ENCODE results near the gene CRYM. TPM values are rescaled to one million over a fixed set of nuclear protein-coding genes. Genes with fewer than 3 reads are reported as not detected.
A peak's percentile ranks its signal among the peaks of the same experiment; 100 is the strongest.
"Not testable (repeated sequence)": the region's sequence is repeated elsewhere in the genome, so short reads cannot be mapped to it uniquely, and the experiment has no call there.

Gene CRYM
- total RNA-seq, 2 donors from 2014 or later: not detected

- Mint-ChIP-seq H3K27me3 (peaks cover 43 to 66% of the 10 kb centered on the region in 2 donors), H3K27ac (no peak overlapping the region), H3K4me3 (peak overlapping the region; percentile 86), H3K9me3 (no peaks in the 10 kb centered on the region), H3K4me1 (ENCODE audit: low read depth in 2 of 2) (peaks cover 17% of the 10 kb centered on the region in 2 donors), H3K36me3 (no peaks in the 10 kb centered on the region)
- DNase-seq (ENCODE audit: low spot score) (no peak), ATAC-seq (peak; percentile 61 to 65)
Observed at GRCh38 chr16:21301168-21301894, 23.2 kb upstream of the CRYM start.

- peaks cover 44 to 64% of the 10 kb centered on the region in 2 donors for H3K27me3 Mint-ChIP-seq
- ATAC-seq (peak; percentile 63 to 70), DNase-seq (ENCODE audit: low spot score) (no peak)
Observed at GRCh38 chr16:21300309-21301167, 22.4 kb upstream of the CRYM start.

GRCh38 chr16:21289789-21290188 is 11.7 kb upstream of the CRYM start:
- not testable (repeated sequence) for H3K4me1 Mint-ChIP-seq (ENCODE audit: low read depth in 2 of 2); H3K9me3 Mint-ChIP-seq; H3K36me3 Mint-ChIP-seq; H3K4me3 Mint-ChIP-seq; ATAC-seq; DNase-seq (ENCODE audit: low spot score); H3K27ac Mint-ChIP-seq
- H3K27me3 Mint-ChIP-seq: peaks cover 16 to 36% of the 10 kb centered on the region in 2 donors

More at GRCh38 chr16:21300309-21301167, 22.4 kb upstream of the CRYM start:
- Mint-ChIP-seq H3K27ac (no peak overlapping the region), H3K36me3 (no peaks in the 10 kb centered on the region), H3K4me3 (peak overlapping the region; percentile 86), H3K9me3 (no peaks in the 10 kb centered on the region), H3K4me1 (ENCODE audit: low read depth in 2 of 2) (peaks cover 17% of the 10 kb centered on the region in 2 donors)

GRCh38 chr16:21285314-21285713 is 7.2 kb upstream of the CRYM start:
- Mint-ChIP-seq H3K9me3 (no peaks in the 10 kb centered on the region), H3K27me3 (peaks cover 24 to 25% of the 10 kb centered on the region in 2 donors), H3K36me3 (peaks cover 7% of the 10 kb centered on the region), H3K4me3 (no peak overlapping the region), H3K27ac (no peak overlapping the region), H3K4me1 (ENCODE audit: low read depth in 2 of 2) (peaks cover 3 to 8% of the 10 kb centered on the region in 2 donors)
- ATAC-seq (no peak), DNase-seq (ENCODE audit: low spot score) (no peak)

GRCh38 chr16:21284414-21284813 is 6.3 kb upstream of the CRYM start:
- DNase-seq (ENCODE audit: low spot score): no peak
- peaks cover 28 to 31% of the 10 kb centered on the region in 2 donors for H3K27me3 Mint-ChIP-seq
- H3K4me3 Mint-ChIP-seq: no peak overlapping the region
- H3K36me3 Mint-ChIP-seq: peaks cover 7% of the 10 kb centered on the region
- H3K9me3 Mint-ChIP-seq: no peaks in the 10 kb centered on the region
- H3K27ac Mint-ChIP-seq: no peak overlapping the region
- no peak for ATAC-seq
- peaks cover 3 to 8% of the 10 kb centered on the region in 2 donors for H3K4me1 Mint-ChIP-seq (ENCODE audit: low read depth in 2 of 2)

- H3K27me3 Mint-ChIP-seq: peaks cover 34 to 38% of the 10 kb centered on the region in 2 donors
- H3K4me3 Mint-ChIP-seq: no peak overlapping the region
- no peaks in the 10 kb centered on the region for H3K9me3 Mint-ChIP-seq
- H3K4me1 Mint-ChIP-seq (ENCODE audit: low read depth in 2 of 2): peaks cover 3 to 8% of the 10 kb centered on the region in 2 donors
- no peak overlapping the region for H3K27ac Mint-ChIP-seq
- H3K36me3 Mint-ChIP-seq: peaks cover 7% of the 10 kb centered on the region
- DNase-seq (ENCODE audit: low spot score) (no peak), ATAC-seq (peak in 1 of 2 donors; percentile 43)
Observed at GRCh38 chr16:21283521-21284289, 5.6 kb upstream of the CRYM start.

- peaks cover 35 to 41% of the 10 kb centered on the region in 2 donors for H3K27me3 Mint-ChIP-seq
- H3K4me1 Mint-ChIP-seq (ENCODE audit: low read depth in 2 of 2): peaks cover 3 to 8% of the 10 kb centered on the region in 2 donors
- no peak overlapping the region for H3K27ac Mint-ChIP-seq
- H3K9me3 Mint-ChIP-seq: no peaks in the 10 kb centered on the region
- ATAC-seq (no peak), DNase-seq (ENCODE audit: low spot score) (no peak)
- H3K4me3 Mint-ChIP-seq: no peak overlapping the region
- H3K36me3 Mint-ChIP-seq: peaks cover 7% of the 10 kb centered on the region
Observed at GRCh38 chr16:21281698-21282389, 3.8 kb upstream of the CRYM start.

- DNase-seq (ENCODE audit: low spot score): no peak
- no peak for ATAC-seq
- Mint-ChIP-seq H3K36me3 (peaks cover 5% of the 10 kb centered on the region), H3K4me3 (no peak overlapping the region), H3K9me3 (no peaks in the 10 kb centered on the region), H3K4me1 (ENCODE audit: low read depth in 2 of 2) (peaks cover 3 to 7% of the 10 kb centered on the region in 2 donors), H3K27me3 (peaks cover 48 to 54% of the 10 kb centered on the region in 2 donors), H3K27ac (no peak overlapping the region)
Observed at GRCh38 chr16:21279501-21279900, 1.4 kb upstream of the CRYM start.

GRCh38 chr16:21277045-21277926 is 804 bp downstream of the CRYM start:
- Mint-ChIP-seq H3K27ac (no peak overlapping the region), H3K4me1 (ENCODE audit: low read depth in 2 of 2) (no peaks in the 10 kb centered on the region), H3K9me3 (no peaks in the 10 kb centered on the region), H3K27me3 (peaks cover 51 to 62% of the 10 kb centered on the region in 2 donors), H3K36me3 (no peaks in the 10 kb centered on the region), H3K4me3 (no peak overlapping the region)
- DNase-seq (ENCODE audit: low spot score) (no peak), ATAC-seq (no peak)

- ATAC-seq (no peak), DNase-seq (ENCODE audit: low spot score) (no peak)
- no peak overlapping the region for H3K4me3 Mint-ChIP-seq
- no peaks in the 10 kb centered on the region for H3K9me3 Mint-ChIP-seq
- no peaks in the 10 kb centered on the region for H3K4me1 Mint-ChIP-seq (ENCODE audit: low read depth in 2 of 2)
- no peak overlapping the region for H3K27ac Mint-ChIP-seq
- H3K36me3 Mint-ChIP-seq: no peaks in the 10 kb centered on the region
- H3K27me3 Mint-ChIP-seq: peaks cover 46 to 56% of the 10 kb centered on the region in 2 donors
Observed at GRCh38 chr16:21276090-21276489, 2.0 kb downstream of the CRYM start.

GRCh38 chr16:21275529-21275928 is 2.6 kb downstream of the CRYM start:
- DNase-seq (ENCODE audit: low spot score): no peak
- no peaks in the 10 kb centered on the region for H3K9me3 Mint-ChIP-seq
- H3K27ac Mint-ChIP-seq: no peak overlapping the region
- peaks cover 48 to 56% of the 10 kb centered on the region in 2 donors for H3K27me3 Mint-ChIP-seq
- no peak overlapping the region for H3K4me3 Mint-ChIP-seq
- no peak for ATAC-seq
- no peaks in the 10 kb centered on the region for H3K36me3 Mint-ChIP-seq
- H3K4me1 Mint-ChIP-seq (ENCODE audit: low read depth in 2 of 2): no peaks in the 10 kb centered on the region

GRCh38 chr16:21274172-21274726 is 3.8 kb downstream of the CRYM start:
- H3K27ac Mint-ChIP-seq: no peak overlapping the region
- H3K4me3 Mint-ChIP-seq: no peak overlapping the region
- peaks cover 41 to 49% of the 10 kb centered on the region in 2 donors for H3K27me3 Mint-ChIP-seq
- no peak for ATAC-seq
- no peaks in the 10 kb centered on the region for H3K4me1 Mint-ChIP-seq (ENCODE audit: low read depth in 2 of 2)
- no peaks in the 10 kb centered on the region for H3K36me3 Mint-ChIP-seq
- H3K9me3 Mint-ChIP-seq: no peaks in the 10 kb centered on the region
- DNase-seq (ENCODE audit: low spot score): no peak

All from natural killer cell treated with Interleukin-12 subunit alpha and Interleukin-12 subunit beta and Interleukin-15 and Interleukin-18, amount 100 ng/mL, for 72 hours (primary cell).